Activated T-cell treated with anti-CD3 and anti-CD28 coated beads for 4 hours (primary cell): Measurements from ENCODE around the gene ABCB11.
"Not testable (repeated sequence)": the region's sequence is repeated elsewhere in the genome, so short reads cannot be mapped to it uniquely, and the experiment has no call there.

Source experiments
- DNase-seq: peaks from one replicate; pipeline ENCODE4 v3.0.0-alpha.2; 2020

ABCB11 gene

GRCh38 chr2:168874368-168875054, 156.6 kb downstream of the ABCB11 start:
- no peak for DNase-seq

- DNase-seq: not testable (repeated sequence)
Measured at GRCh38 chr2:168870824-168871223, 160.3 kb downstream of the ABCB11 start.
